NCI-H774 (cell line): ENCODE results near the gene RAB4B.
"Not testable (repeated sequence)": the region's sequence is repeated elsewhere in the genome, so short reads cannot be mapped to it uniquely, and the experiment has no call there.

ENCODE experiments used
- DNase-seq: peaks from one replicate; lab custom pipeline; 2025; lab: John Stamatoyannopoulos, UW

The RAB4B gene

GRCh38 chr19:40803857-40804782, 26.1 kb downstream of the RAB4B start:
- no peak for DNase-seq

- DNase-seq, result no peak
Observed at GRCh38 chr19:40804783-40805242, 26.8 kb downstream of the RAB4B start.

- DNase-seq, result no peak
Observed at GRCh38 chr19:40805258-40805868, 27.3 kb downstream of the RAB4B start.

GRCh38 chr19:40806423-40807146, 28.5 kb downstream of the RAB4B start:
- no peak for DNase-seq

- DNase-seq, result no peak
Observed at GRCh38 chr19:40807147-40808020, 29.3 kb downstream of the RAB4B start.

- no peak for DNase-seq
Observed at GRCh38 chr19:40808021-40808325, 29.9 kb downstream of the RAB4B start.

GRCh38 chr19:40808497-40808896, 30.4 kb downstream of the RAB4B start:
- DNase-seq, result no peak

- DNase-seq, result no peak
Observed at GRCh38 chr19:40809358-40810086, 31.5 kb downstream of the RAB4B start.

- no peak for DNase-seq
Observed at GRCh38 chr19:40810160-40810559, 32.1 kb downstream of the RAB4B start.

- DNase-seq, result peak; percentile 63
Observed at GRCh38 chr19:40810649-40811408, 32.8 kb downstream of the RAB4B start.

GRCh38 chr19:40811478-40812341, 33.7 kb downstream of the RAB4B start:
- no peak for DNase-seq

GRCh38 chr19:40812571-40812970, 34.5 kb downstream of the RAB4B start:
- not testable (repeated sequence) for DNase-seq

- DNase-seq, result no peak
Observed at GRCh38 chr19:40813182-40813581, 35.1 kb downstream of the RAB4B start.

- DNase-seq, result no peak
Observed at GRCh38 chr19:40815223-40815622, 37.2 kb downstream of the RAB4B start.

GRCh38 chr19:40818480-40819399, 40.7 kb downstream of the RAB4B start:
- peak; percentile 10 for DNase-seq

- peak; percentile 3 for DNase-seq
Observed at GRCh38 chr19:40819479-40820234, 41.6 kb downstream of the RAB4B start.

- no peak for DNase-seq
Observed at GRCh38 chr19:40822161-40822560, 44.1 kb downstream of the RAB4B start.
